Choroid plexus epithelial cell (primary cell): ENCODE measurements around the gene RENBP.

Source experiments
- DNase-seq: peaks from one replicate; pipeline ENCODE4 v3.0.0-alpha.2; 2010; ENCODE audit warnings: low read depth
- H3K4me3 ChIP-seq: 2 replicates; pipeline ENCODE4 v1.5.1; 2011; ENCODE audit warnings: low read depth, mild to moderate bottlenecking, control low read depth, low read length, moderate library complexity
- TF ChIP-seq, protein P1 (sequence below): conservative IDR thresholded peaks from 2 replicates; pipeline ENCODE4 v1.5.1; 2011; ENCODE audit warnings: low read depth, mild to moderate bottlenecking, control low read depth, inconsistent platforms, low read length, moderate library complexity

The RENBP gene

GRCh38 chrX:153909980-153910360, 34.5 kb downstream of the RENBP start:
- DNase-seq: no peak
- no peak overlapping the region for H3K4me3 ChIP-seq
- TF ChIP-seq, protein P1, sequence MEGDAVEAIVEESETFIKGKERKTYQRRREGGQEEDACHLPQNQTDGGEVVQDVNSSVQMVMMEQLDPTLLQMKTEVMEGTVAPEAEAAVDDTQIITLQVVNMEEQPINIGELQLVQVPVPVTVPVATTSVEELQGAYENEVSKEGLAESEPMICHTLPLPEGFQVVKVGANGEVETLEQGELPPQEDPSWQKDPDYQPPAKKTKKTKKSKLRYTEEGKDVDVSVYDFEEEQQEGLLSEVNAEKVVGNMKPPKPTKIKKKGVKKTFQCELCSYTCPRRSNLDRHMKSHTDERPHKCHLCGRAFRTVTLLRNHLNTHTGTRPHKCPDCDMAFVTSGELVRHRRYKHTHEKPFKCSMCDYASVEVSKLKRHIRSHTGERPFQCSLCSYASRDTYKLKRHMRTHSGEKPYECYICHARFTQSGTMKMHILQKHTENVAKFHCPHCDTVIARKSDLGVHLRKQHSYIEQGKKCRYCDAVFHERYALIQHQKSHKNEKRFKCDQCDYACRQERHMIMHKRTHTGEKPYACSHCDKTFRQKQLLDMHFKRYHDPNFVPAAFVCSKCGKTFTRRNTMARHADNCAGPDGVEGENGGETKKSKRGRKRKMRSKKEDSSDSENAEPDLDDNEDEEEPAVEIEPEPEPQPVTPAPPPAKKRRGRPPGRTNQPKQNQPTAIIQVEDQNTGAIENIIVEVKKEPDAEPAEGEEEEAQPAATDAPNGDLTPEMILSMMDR: no peak

DNA sequence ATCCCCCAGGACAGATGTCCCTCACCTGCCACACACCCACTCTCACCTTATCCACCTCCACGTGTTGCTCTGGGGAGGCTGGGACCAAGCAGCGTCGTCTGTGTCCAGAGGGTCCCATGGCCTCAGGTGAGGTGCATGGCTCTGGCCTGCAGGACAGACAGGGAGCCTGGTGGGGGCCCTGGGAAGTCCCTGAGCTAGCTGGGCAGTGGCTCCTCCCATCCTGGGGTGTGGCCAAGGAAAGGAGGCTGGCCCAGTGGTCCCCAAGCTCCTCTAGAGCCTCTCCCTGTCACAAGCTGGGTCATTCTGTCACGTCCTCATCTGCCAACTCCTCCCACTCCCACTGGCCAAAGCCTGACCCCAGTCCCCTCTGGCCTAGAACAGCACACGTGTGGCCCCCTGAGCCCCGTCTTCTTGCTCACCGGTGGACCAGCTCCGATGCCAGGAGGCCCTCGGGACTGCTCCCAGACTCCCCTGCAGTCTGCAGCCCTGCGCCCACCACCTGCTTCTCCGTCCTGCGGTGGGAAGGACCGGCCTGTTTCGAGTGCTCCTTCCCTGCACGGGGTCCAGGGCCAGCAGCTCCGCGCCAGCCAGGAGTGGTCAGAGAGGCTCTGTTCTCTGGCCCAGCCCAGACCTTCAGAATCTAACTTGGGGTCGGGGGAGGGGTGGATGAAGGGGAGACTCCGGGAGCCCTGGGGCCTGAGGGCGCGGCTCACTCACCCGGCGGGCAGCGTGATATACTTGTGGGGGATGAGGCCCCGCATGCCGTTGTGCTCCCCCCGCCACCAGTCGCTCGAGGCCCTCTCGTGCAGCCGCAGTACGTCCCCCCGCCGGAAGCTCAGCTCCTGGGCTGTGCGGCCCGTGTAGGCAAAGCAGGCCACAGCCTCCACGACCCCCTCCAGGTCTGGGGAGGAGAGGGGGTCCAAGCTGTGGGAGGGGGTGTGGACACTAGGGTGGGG, 35.1 kb downstream of the RENBP start:
- TF ChIP-seq, protein P1: no peak
- DNase-seq: no peak
- no peak overlapping the region for H3K4me3 ChIP-seq

DNA sequence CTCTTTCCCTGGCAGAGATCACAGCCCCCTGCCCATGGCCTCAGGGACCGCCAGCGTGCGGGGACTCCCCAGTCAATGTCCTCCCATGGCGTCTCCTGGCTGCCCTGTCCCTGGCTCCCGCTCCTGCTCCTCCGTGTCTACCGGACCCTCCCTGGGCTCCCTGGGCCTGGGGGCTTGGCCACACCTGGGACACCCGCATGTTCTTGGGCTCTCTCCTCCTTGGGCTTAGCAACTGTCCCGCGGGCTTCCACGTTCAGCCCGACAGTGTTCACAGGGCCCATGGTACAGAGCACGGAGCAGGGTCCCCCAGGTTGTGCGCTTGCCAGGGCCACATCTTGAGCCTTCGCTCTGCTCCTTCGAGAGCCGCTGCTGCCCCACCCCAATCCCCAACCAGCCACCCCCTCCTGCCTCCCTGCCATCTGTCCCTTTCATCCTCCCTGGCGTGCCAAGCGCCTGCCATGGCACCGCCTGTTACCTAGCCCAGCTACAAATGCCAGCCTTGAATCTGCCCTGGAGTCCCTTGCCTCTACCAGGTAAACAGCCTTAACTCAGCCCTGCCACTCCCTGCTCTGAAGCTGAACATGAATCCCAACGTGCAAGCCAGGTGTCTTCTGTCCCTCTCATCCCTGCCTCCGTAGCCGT, 36.1 kb downstream of the RENBP start:
- H3K4me3 ChIP-seq: no peak overlapping the region
- TF ChIP-seq, protein P1: no peak
- no peak for DNase-seq

- H3K4me3 ChIP-seq: no peak overlapping the region
- TF ChIP-seq, protein P1: no peak
- DNase-seq: no peak
Measured at GRCh38 chrX:153907456-153907855, 37.0 kb downstream of the RENBP start.

DNA sequence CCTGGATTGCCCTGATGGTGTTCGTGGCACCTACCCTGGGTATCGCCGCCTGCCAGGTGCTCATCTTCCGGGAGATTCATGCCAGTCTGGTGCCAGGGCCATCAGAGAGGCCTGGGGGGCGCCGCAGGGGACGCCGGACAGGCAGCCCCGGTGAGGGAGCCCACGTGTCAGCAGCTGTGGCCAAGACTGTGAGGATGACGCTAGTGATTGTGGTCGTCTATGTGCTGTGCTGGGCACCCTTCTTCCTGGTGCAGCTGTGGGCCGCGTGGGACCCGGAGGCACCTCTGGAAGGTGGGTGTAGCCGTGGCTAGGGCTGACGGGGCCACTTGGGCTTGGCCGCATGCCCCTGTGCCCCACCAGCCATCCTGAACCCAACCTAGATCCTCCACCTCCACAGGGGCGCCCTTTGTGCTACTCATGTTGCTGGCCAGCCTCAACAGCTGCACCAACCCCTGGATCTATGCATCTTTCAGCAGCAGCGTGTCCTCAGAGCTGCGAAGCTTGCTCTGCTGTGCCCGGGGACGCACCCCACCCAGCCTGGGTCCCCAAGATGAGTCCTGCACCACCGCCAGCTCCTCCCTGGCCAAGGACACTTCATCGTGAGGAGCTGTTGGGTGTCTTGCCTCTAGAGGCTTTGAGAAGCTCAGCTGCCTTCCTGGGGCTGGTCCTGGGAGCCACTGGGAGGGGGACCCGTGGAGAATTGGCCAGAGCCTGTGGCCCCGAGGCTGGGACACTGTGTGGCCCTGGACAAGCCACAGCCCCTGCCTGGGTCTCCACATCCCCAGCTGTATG, 38.1 kb downstream of the RENBP start:
- TF ChIP-seq, protein P1: no peak
- no peak for DNase-seq
- no peak overlapping the region for H3K4me3 ChIP-seq

- H3K4me3 ChIP-seq: no peak overlapping the region
- no peak for DNase-seq
- TF ChIP-seq, protein P1: no peak
Measured at GRCh38 chrX:153905481-153906095, 38.9 kb downstream of the RENBP start.
